Ishikawa (cell line): ENCODE measurements around the gene LRRC45.

Experiments used
- CEBPB ChIP-seq: IDR thresholded peaks from 2 replicates; pipeline ENCODE4 v1.6.1; 2012
- CREB1 ChIP-seq: IDR thresholded peaks from 2 replicates; pipeline ENCODE4 v1.6.1; 2012; ENCODE audit warnings: low read depth
- EGR1 ChIP-seq: IDR thresholded peaks from 2 replicates; pipeline ENCODE4 v1.6.1; 2012
- EP300 ChIP-seq: IDR thresholded peaks from 2 replicates; pipeline ENCODE4 v1.6.1; 2012; ENCODE audit warnings: borderline replicate concordance
- RAD21 ChIP-seq: IDR thresholded peaks from 2 replicates; pipeline ENCODE4 v1.6.1; 2012; ENCODE audit warnings: low read depth
- TAF1 ChIP-seq: IDR thresholded peaks from 2 replicates; pipeline ENCODE4 v1.6.1; 2012; ENCODE audit warnings: low read depth, mild to moderate bottlenecking
- TEAD4 ChIP-seq: IDR thresholded peaks from 2 replicates; pipeline ENCODE4 v1.6.1; 2012
- YY1 ChIP-seq: IDR thresholded peaks from 2 replicates; pipeline ENCODE4 v1.6.1; 2012; ENCODE audit warnings: low read depth
- ZBTB7A ChIP-seq: IDR thresholded peaks from 2 replicates; pipeline ENCODE4 v1.6.1; 2012; ENCODE audit warnings: low read depth
- TF ChIP-seq, protein P1 (sequence below): IDR thresholded peaks from 2 replicates; pipeline ENCODE4 v1.6.1; 2012; ENCODE audit warnings: low read depth, mild to moderate bottlenecking
- TF ChIP-seq, protein P2 (sequence below): IDR thresholded peaks from 2 replicates; pipeline ENCODE4 v1.6.1; 2012

- TF ChIP-seq ZBTB7A (no peak), TEAD4 (no peak; the same call in 1 of the 2 replicates), YY1 (0 out of 2 replicates have a peak, but pooled peaks have one; percentile 41), RAD21 (no peak), EGR1 (peak; percentile 92), CREB1 (no peak), CEBPB (no peak), EP300 (peak; percentile 26; the same call in 1 of the 2 replicates), TAF1 (0 out of 2 replicates have a peak, but pooled peaks have one; percentile 30)
- TF ChIP-seq, protein P1, sequence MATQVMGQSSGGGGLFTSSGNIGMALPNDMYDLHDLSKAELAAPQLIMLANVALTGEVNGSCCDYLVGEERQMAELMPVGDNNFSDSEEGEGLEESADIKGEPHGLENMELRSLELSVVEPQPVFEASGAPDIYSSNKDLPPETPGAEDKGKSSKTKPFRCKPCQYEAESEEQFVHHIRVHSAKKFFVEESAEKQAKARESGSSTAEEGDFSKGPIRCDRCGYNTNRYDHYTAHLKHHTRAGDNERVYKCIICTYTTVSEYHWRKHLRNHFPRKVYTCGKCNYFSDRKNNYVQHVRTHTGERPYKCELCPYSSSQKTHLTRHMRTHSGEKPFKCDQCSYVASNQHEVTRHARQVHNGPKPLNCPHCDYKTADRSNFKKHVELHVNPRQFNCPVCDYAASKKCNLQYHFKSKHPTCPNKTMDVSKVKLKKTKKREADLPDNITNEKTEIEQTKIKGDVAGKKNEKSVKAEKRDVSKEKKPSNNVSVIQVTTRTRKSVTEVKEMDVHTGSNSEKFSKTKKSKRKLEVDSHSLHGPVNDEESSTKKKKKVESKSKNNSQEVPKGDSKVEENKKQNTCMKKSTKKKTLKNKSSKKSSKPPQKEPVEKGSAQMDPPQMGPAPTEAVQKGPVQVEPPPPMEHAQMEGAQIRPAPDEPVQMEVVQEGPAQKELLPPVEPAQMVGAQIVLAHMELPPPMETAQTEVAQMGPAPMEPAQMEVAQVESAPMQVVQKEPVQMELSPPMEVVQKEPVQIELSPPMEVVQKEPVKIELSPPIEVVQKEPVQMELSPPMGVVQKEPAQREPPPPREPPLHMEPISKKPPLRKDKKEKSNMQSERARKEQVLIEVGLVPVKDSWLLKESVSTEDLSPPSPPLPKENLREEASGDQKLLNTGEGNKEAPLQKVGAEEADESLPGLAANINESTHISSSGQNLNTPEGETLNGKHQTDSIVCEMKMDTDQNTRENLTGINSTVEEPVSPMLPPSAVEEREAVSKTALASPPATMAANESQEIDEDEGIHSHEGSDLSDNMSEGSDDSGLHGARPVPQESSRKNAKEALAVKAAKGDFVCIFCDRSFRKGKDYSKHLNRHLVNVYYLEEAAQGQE: 0 out of 2 replicates have a peak, but pooled peaks have one; percentile 35
- TF ChIP-seq, protein P2, sequence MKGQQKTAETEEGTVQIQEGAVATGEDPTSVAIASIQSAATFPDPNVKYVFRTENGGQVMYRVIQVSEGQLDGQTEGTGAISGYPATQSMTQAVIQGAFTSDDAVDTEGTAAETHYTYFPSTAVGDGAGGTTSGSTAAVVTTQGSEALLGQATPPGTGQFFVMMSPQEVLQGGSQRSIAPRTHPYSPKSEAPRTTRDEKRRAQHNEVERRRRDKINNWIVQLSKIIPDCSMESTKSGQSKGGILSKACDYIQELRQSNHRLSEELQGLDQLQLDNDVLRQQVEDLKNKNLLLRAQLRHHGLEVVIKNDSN: peak; percentile 77
These were observed 19.4 kb upstream of the LRRC45 start for GRCh38 chr17:82003411-82004381.
